Adrenal gland (tissue), 12 donors: Measurements from ENCODE around the gene RBL1. TPM values are rescaled to one million over a fixed set of nuclear protein-coding genes. Genes with fewer than 3 reads are reported as not detected.
"Not testable (repeated sequence)": the region's sequence is repeated elsewhere in the genome, so short reads cannot be mapped to it uniquely, and the experiment has no call there.

Experiments
- DNase-seq, 7 donors: peaks; one replicate each; pipeline ENCODE4 v3.0.0-alpha.2; 2019 to 2020
- H3K27ac ChIP-seq, 5 donors: fragments of 200-600 bp; sonication (generic) in 4 of 5; 1 replicate in 3 of 5; 2 replicates in 2 of 5; pipeline versions ENCODE4 v1.5.1 to v1.8.0; 2016 to 2020; ENCODE audit warnings: mild to moderate bottlenecking in 1 of 5
- H3K27me3 ChIP-seq: fragments of 200-600 bp; 2 replicates; pipeline ENCODE4 v1.8.0; 2021
- H3K36me3 ChIP-seq, 2 donors: fragments of 200-600 bp; replicated peaks in 1 of 2; 1 replicate in 1 of 2; 2 replicates in 1 of 2; pipeline versions ENCODE4 v1.5.1 to v1.8.0; 2018 to 2022
- H3K4me1 ChIP-seq, 2 donors: fragments of 200-600 bp; replicated peaks in 1 of 2; 1 replicate in 1 of 2; 2 replicates in 1 of 2; pipeline versions ENCODE4 v1.5.1 to v1.8.0; 2018 to 2021
- H3K4me3 ChIP-seq, 4 donors: fragments of 200-600 bp; sonication (generic) in 3 of 4; one replicate each; pipeline ENCODE4 v1.5.1; 2016 to 2018
- H3K9me3 ChIP-seq, 3 donors: fragments of 200-600 bp; sonication (generic) in 1 of 3; replicated peaks in 1 of 3; 1 replicate in 2 of 3; 2 replicates in 1 of 3; pipeline versions ENCODE4 v1.5.1 to v1.8.0; 2016 to 2021
- CTCF ChIP-seq, 6 experiments: fragments of 450-650 bp in 4 of 6; fragments of 200-600 bp in 2 of 6; sonication (generic) in 1 of 6; IDR thresholded peaks; 1 replicate in 5 of 6; 2 replicates in 1 of 6; pipeline versions ENCODE4 v1.5.1 to v1.8.0; 2016 to 2021; ENCODE audit warnings: antibody characterized with exemption in 6 of 6, mild to moderate bottlenecking in 2 of 6, moderate library complexity in 1 of 6
- POLR2A ChIP-seq, 2 donors: fragments of 450-650 bp; IDR thresholded peaks; one replicate each; pipeline ENCODE4 v1.6.1; 2017; ENCODE audit warnings: antibody characterized with exemption in 2 of 2, mild to moderate bottlenecking in 2 of 2, moderate library complexity in 1 of 2
- WGBS, 4 donors: extraction: QIAGEN DNeasy Blood & Tissue Kit in 2 of 4; methylation state at CpG; one replicate each; pipeline versions ENCODE4 v1.1.5 to v1.1.7; 2013 to 2017; 5-methylcytosine and 5-hydroxymethylcytosine counted together
- intact Hi-C, 2 donors: fragments of 100-400 bp; cut with DNase I; formaldehyde crosslinking; loops; one replicate each; pipeline versions ENCODE4 v1.14.1 to v1.15.0; 2022 to 2023
- polyA plus RNA-seq, 3 donors: library from polyadenylated mRNA; stranded (reverse); fragments of 200-250 nt in 2 of 3; fragments of 350-450 nt in 1 of 3; fragmentation: Illumina TruSeq in 1 of 3; extraction: RNeasy Lipid Tissue Mini Kit (QIAGEN cat#74804) in 1 of 3; gene quantifications; one replicate each; pipeline ENCODE4 v1.2.3, GENCODE V29; 2013 to 2014
- total RNA-seq, 9 donors: library from RNA; depleted of rRNA in 4 of 9; stranded (reverse); fragments of >200 nt in 4 of 9; fragments of 120-200 nt in 1 of 9; fragmentation: NEBNext Ultra II Directional in 1 of 9; extraction: Animal tissue kit (Norgen Biotek cat#: 25700) in 1 of 9; gene quantifications; one replicate each; pipeline versions ENCODE4 v1.1.0 to v1.2.4, GENCODE V29; 2013 to 2023
- donor health status: healthy with polysubstance abuse.
- donor health status: Bipolar disorder and iron deficiency.
- donor health status: DM: yes; HTN: yes; CAD: no.
- donor health status: DM: no; HTN: no; CAD: no.
- donor health status: DM: no; HTN: no; CAD: no.
- donor health status: DM: yes; HTN: yes; CAD: no.

Gene RBL1
- total and polyA plus RNA-seq, 12 donors: 0.91 to 12.6 (median 5.1) TPM

GRCh38 chr20:37075932-37076685 lies 19.7 kb downstream of the RBL1 start:
- intact Hi-C loops: no loop called here
- no peak overlapping the region for H3K4me3 ChIP-seq
- 90 to 95% (median 94%) methylated on average over 3 of the region's 3 CpGs for WGBS, 4 donors
- H3K27ac ChIP-seq: no peak overlapping the region
- no peaks in the 10 kb centered on the region for H3K4me1 ChIP-seq
- no peak for DNase-seq
- H3K9me3 ChIP-seq: no peaks in the 10 kb centered on the region
- H3K27me3 ChIP-seq: no peaks in the 10 kb centered on the region
- H3K36me3 ChIP-seq: no peaks in the 10 kb centered on the region
- TF ChIP-seq CTCF (IDR thresholded peaks at IDR 0.05) (no peak), POLR2A (IDR thresholded peaks at IDR 0.05) (no peak)

GRCh38 chr20:37072293-37073196 lies 23.3 kb downstream of the RBL1 start:
- no peaks in the 10 kb centered on the region for H3K27me3 ChIP-seq
- TF ChIP-seq POLR2A (IDR thresholded peaks at IDR 0.05) (no peak), CTCF (IDR thresholded peaks at IDR 0.05) (no peak)
- intact Hi-C loops: no loop called here
- no peak for DNase-seq
- 88 to 93% (median 89%) methylated on average over 17 of the region's 17 CpGs for WGBS, 4 donors
- no peaks in the 10 kb centered on the region for H3K4me1 ChIP-seq
- H3K27ac ChIP-seq: no peak overlapping the region
- no peaks in the 10 kb centered on the region for H3K9me3 ChIP-seq
- no peaks in the 10 kb centered on the region for H3K36me3 ChIP-seq
- H3K4me3 ChIP-seq: no peak overlapping the region

GRCh38 chr20:37071481-37071911 lies 24.3 kb downstream of the RBL1 start:
- H3K9me3 ChIP-seq: no peaks in the 10 kb centered on the region
- intact Hi-C loops: no loop called here
- no peaks in the 10 kb centered on the region for H3K36me3 ChIP-seq
- no peak for TF ChIP-seq POLR2A (IDR thresholded peaks at IDR 0.05)
- TF ChIP-seq CTCF (IDR thresholded peaks at IDR 0.05): no peak
- no peaks in the 10 kb centered on the region for H3K4me1 ChIP-seq
- DNase-seq: no peak
- WGBS, 4 donors: 57 to 72% (median 72%) methylated on average over 4 of the region's 4 CpGs
- no peaks in the 10 kb centered on the region for H3K27me3 ChIP-seq
- H3K27ac ChIP-seq: no peak overlapping the region
- no peak overlapping the region for H3K4me3 ChIP-seq

- H3K27me3 ChIP-seq, DNase-seq, H3K4me3 ChIP-seq, H3K27ac ChIP-seq, H3K9me3 ChIP-seq, H3K36me3 ChIP-seq, H3K4me1 ChIP-seq, intact Hi-C loops: not testable (repeated sequence)
- WGBS, 4 donors: 94 to 100% (median 98%) methylated on average over 3 to 14 of the region's 25 CpGs
Measured at GRCh38 chr20:37069563-37069962, 26.2 kb downstream of the RBL1 start.
